WTC11 (cell line): ENCODE data around the gene MAP4K4. TPM values are rescaled to one million over a fixed set of nuclear protein-coding genes. Genes with fewer than 3 reads are reported as not detected.

Experiments used
- ATAC-seq: fragments of 200-7000 bp; cut with Tn5 transposase; 2 replicates; pipeline ENCODE4 v1.10.0; 2021; ENCODE audit warnings: mild to moderate bottlenecking, moderate library complexity
- CTCF ChIA-PET: fragments of 300-600 bp; sonication (Branson Sonifier 250); formaldehyde crosslinking; loops from one replicate; lab custom pipeline; 2021; ENCODE audit warnings: antibody characterized with exemption; lab: Charles Lee
- POLR2A ChIA-PET: fragments of 350-600 bp; sonication (Branson Sonifier 250); formaldehyde crosslinking; loops from one replicate; lab custom pipeline; 2021; ENCODE audit warnings: antibody characterized with exemption; lab: Charles Lee
- DNase-seq: peaks from one replicate; pipeline ENCODE4 v3.0.0; 2021; ENCODE audit warnings: low spot score
- H3K27ac Mint-ChIP-seq: 2 replicates; pipeline ENCODE4 v1.8.0; 2021; ENCODE audit warnings: mixed read lengths
- H3K27me3 Mint-ChIP-seq: 2 replicates; pipeline ENCODE4 v1.8.0; 2021; ENCODE audit warnings: low read depth, mild to moderate bottlenecking, moderate library complexity, mixed read lengths
- H3K36me3 Mint-ChIP-seq: 2 replicates; pipeline ENCODE4 v1.8.0; 2021; ENCODE audit warnings: mixed read lengths
- H3K4me1 Mint-ChIP-seq: 2 replicates; pipeline ENCODE4 v1.8.0; 2022; ENCODE audit warnings: mixed read lengths
- H3K4me3 Mint-ChIP-seq: 2 replicates; pipeline ENCODE4 v1.8.0; 2021; ENCODE audit warnings: mild to moderate bottlenecking, moderate library complexity, mixed read lengths
- H3K9me3 Mint-ChIP-seq: 2 replicates; pipeline ENCODE4 v1.8.0; 2021; ENCODE audit warnings: mixed read lengths
- CBFB ChIP-seq: sonication (generic); formaldehyde crosslinking; IDR thresholded peaks from 2 replicates; pipeline ENCODE4 v1.8.1; 2022; ENCODE audit warnings: mild to moderate bottlenecking, low read depth, missing genetic modification reagents
- GABPB1 ChIP-seq: sonication (generic); formaldehyde crosslinking; IDR thresholded peaks from 2 replicates; pipeline ENCODE4 v1.8.1; 2023; ENCODE audit warnings: mild to moderate bottlenecking, missing genetic modification reagents
- JAZF1 ChIP-seq: fragments of 250-450 bp; sonication (Bioruptor Pico); IDR thresholded peaks from 2 replicates; pipeline ENCODE4 v1.9.0; 2021; ENCODE audit warnings: moderate library complexity, mild to moderate bottlenecking, inconsistent platforms
- MXD4 ChIP-seq: fragments of 250-450 bp; sonication (Bioruptor Pico); IDR thresholded peaks from 2 replicates; pipeline ENCODE4 v1.8.0; 2021; ENCODE audit warnings: mild to moderate bottlenecking, moderate library complexity, borderline replicate concordance
- MYBL2 ChIP-seq: sonication (generic); formaldehyde crosslinking; IDR thresholded peaks from 2 replicates; pipeline ENCODE4 v1.8.1; 2023; ENCODE audit warnings: mild to moderate bottlenecking, moderate library complexity, missing genetic modification reagents
- OVOL2 ChIP-seq: fragments of 250-450 bp; sonication (Bioruptor Pico); IDR thresholded peaks from 2 replicates; pipeline ENCODE4 v1.9.0; 2021; ENCODE audit warnings: mild to moderate bottlenecking, borderline replicate concordance
- SMAD4 ChIP-seq: sonication (generic); formaldehyde crosslinking; IDR thresholded peaks from 2 replicates; pipeline ENCODE4 v1.8.0; 2022; ENCODE audit warnings: mild to moderate bottlenecking, missing genetic modification reagents
- TEAD4 ChIP-seq: sonication (generic); formaldehyde crosslinking; IDR thresholded peaks from 2 replicates; pipeline ENCODE4 v1.8.0; 2022; ENCODE audit warnings: mild to moderate bottlenecking, missing genetic modification reagents
- ZBTB21 ChIP-seq: sonication (generic); formaldehyde crosslinking; IDR thresholded peaks from 2 replicates; pipeline ENCODE4 v1.8.1; 2023; ENCODE audit warnings: mild to moderate bottlenecking, missing genetic modification reagents, borderline replicate concordance
- total RNA-seq: library from RNA; stranded (reverse); gene quantifications from 3 replicates; pipeline ENCODE4 v1.2.3, GENCODE V29; 2021
- TF ChIP-seq, protein P1 (sequence below): sonication (generic); formaldehyde crosslinking; IDR thresholded peaks from 2 replicates; pipeline ENCODE4 v1.8.1; 2023; ENCODE audit warnings: mild to moderate bottlenecking, missing genetic modification reagents
- TF ChIP-seq, protein P2 (sequence below): fragments of 250-450 bp; sonication (Bioruptor Pico); IDR thresholded peaks from 2 replicates; pipeline ENCODE4 v1.8.0; 2021; ENCODE audit warnings: mild to moderate bottlenecking
- TF ChIP-seq, protein P3 (sequence below): sonication (generic); formaldehyde crosslinking; IDR thresholded peaks from 2 replicates; pipeline ENCODE4 v1.8.0; 2022; ENCODE audit warnings: mild to moderate bottlenecking, missing genetic modification reagents
- TF ChIP-seq, protein P4 (sequence below): fragments of 250-450 bp; sonication (Bioruptor Pico); conservative IDR thresholded peaks from 2 replicates; pipeline ENCODE4 v1.9.0; 2021; ENCODE audit warnings: mild to moderate bottlenecking
- TF ChIP-seq, protein P5 (sequence below): sonication (generic); formaldehyde crosslinking; IDR thresholded peaks from 2 replicates; pipeline ENCODE4 v1.8.1; 2022; ENCODE audit warnings: missing genetic modification reagents, borderline replicate concordance

MAP4K4 gene
- total RNA-seq, 1 experiment from 2014 or later, result 112 TPM

DNA sequence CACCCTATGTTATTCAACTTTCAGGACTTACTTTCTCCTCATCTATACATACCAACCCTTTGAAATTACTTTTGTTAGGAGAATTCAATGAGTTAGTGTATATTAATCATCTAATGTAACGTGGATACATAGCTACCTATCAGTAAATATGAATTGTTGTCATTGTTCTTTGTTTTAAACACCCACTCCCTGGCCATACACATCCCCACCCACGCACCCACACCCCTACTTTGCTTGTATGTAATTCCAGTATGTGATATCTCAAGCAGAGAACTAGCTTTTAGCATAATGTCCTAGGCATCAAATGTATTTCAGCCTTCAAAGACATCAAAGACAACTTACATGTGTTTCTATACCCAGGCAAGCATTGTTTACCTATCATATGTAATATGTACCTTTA is 129.2 kb downstream of the MAP4K4 start:
- POLR2A ChIA-PET, result no interaction called here
- no peaks in the 10 kb centered on the region for H3K9me3 Mint-ChIP-seq
- H3K27ac Mint-ChIP-seq, result no peak overlapping the region
- TF ChIP-seq, protein P1, sequence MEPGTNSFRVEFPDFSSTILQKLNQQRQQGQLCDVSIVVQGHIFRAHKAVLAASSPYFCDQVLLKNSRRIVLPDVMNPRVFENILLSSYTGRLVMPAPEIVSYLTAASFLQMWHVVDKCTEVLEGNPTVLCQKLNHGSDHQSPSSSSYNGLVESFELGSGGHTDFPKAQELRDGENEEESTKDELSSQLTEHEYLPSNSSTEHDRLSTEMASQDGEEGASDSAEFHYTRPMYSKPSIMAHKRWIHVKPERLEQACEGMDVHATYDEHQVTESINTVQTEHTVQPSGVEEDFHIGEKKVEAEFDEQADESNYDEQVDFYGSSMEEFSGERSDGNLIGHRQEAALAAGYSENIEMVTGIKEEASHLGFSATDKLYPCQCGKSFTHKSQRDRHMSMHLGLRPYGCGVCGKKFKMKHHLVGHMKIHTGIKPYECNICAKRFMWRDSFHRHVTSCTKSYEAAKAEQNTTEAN (CRISPR knock-in tag), result no peak
- ATAC-seq, result no peak
- H3K27me3 Mint-ChIP-seq, result no peaks in the 10 kb centered on the region
- no peak for DNase-seq
- H3K4me3 Mint-ChIP-seq, result no peak overlapping the region
- H3K36me3 Mint-ChIP-seq, result peaks cover 21% of the 10 kb centered on the region
- H3K4me1 Mint-ChIP-seq, result peaks cover 23% of the 10 kb centered on the region
- CTCF ChIA-PET, result no interaction called here

DNA sequence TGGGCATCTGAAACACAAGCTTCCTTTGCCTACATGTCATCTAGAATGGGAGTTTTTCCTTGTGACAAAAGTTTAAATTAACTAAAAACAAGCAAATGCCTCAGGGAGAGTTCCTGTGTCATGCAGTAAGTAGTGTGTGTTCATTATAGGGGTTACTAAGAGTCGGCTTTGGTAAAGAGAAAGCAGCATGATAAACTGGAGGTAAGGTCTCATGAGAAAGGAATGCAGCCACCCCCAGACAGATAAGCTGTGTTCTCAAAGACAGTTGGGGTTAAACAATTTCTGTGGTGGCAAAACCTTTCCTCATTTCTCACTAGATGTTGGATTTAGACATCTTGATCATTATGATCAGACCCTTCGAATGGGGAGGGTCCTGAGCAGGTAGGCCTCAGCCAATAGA is 129.7 kb downstream of the MAP4K4 start:
- TF ChIP-seq, protein P2, sequence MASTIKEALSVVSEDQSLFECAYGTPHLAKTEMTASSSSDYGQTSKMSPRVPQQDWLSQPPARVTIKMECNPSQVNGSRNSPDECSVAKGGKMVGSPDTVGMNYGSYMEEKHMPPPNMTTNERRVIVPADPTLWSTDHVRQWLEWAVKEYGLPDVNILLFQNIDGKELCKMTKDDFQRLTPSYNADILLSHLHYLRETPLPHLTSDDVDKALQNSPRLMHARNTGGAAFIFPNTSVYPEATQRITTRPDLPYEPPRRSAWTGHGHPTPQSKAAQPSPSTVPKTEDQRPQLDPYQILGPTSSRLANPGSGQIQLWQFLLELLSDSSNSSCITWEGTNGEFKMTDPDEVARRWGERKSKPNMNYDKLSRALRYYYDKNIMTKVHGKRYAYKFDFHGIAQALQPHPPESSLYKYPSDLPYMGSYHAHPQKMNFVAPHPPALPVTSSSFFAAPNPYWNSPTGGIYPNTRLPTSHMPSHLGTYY (CRISPR knock-in tag), result no peak
- TF ChIP-seq JAZF1 (CRISPR knock-in tag) (no peak), MXD4 (CRISPR knock-in tag) (no peak), MYBL2 (no peak), SMAD4 (no peak)
- TF ChIP-seq, protein P3, sequence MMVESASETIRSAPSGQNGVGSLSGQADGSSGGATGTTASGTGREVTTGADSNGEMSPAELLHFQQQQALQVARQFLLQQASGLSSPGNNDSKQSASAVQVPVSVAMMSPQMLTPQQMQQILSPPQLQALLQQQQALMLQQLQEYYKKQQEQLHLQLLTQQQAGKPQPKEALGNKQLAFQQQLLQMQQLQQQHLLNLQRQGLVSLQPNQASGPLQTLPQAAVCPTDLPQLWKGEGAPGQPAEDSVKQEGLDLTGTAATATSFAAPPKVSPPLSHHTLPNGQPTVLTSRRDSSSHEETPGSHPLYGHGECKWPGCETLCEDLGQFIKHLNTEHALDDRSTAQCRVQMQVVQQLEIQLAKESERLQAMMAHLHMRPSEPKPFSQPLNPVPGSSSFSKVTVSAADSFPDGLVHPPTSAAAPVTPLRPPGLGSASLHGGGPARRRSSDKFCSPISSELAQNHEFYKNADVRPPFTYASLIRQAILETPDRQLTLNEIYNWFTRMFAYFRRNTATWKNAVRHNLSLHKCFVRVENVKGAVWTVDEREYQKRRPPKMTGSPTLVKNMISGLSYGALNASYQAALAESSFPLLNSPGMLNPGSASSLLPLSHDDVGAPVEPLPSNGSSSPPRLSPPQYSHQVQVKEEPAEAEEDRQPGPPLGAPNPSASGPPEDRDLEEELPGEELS, result no peak
- TF ChIP-seq, protein P4, sequence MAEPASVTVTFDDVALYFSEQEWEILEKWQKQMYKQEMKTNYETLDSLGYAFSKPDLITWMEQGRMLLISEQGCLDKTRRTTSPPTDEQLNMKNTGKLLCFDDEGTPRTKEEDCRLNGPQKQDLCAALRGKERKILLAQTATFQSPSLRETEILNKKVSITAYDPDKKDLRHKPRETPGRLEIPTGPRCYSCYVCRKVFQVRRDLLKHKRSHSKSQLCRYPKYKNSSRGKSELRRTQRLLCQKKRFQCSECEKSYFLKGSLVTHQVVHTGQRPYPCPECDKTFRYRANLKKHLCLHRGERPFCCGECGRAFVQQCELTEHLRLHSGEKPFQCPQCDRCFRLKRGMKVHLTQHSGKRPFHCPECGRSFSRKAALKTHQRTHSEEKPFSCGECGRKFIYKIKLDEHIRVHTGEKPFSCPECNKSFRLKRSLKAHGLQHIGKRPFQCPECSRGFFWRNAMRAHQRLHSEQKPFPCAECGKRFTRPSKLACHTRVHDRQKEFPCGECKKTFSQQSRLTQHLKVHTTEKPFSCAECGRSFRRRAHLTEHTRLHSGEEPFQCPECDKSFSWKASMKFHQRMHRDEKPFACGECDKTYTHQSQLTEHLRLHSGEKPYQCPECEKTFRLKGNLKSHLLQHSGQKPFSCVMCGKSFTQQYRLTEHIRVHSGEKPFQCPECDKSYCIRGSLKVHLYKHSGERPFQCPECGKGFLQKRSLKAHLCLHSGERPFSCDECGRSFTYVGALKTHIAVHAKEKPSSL (CRISPR knock-in tag), result no peak
- TF ChIP-seq, protein P5, sequence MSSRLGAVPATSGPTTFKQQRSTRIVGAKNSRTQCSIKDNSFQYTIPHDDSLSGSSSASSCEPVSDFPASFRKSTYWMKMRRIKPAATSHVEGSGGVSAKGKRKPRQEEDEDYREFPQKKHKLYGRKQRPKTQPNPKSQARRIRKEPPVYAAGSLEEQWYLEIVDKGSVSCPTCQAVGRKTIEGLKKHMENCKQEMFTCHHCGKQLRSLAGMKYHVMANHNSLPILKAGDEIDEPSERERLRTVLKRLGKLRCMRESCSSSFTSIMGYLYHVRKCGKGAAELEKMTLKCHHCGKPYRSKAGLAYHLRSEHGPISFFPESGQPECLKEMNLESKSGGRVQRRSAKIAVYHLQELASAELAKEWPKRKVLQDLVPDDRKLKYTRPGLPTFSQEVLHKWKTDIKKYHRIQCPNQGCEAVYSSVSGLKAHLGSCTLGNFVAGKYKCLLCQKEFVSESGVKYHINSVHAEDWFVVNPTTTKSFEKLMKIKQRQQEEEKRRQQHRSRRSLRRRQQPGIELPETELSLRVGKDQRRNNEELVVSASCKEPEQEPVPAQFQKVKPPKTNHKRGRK, result no peak
- Mint-ChIP-seq H3K27ac (no peak overlapping the region), H3K4me1 (peaks cover 23% of the 10 kb centered on the region), H3K27me3 (no peaks in the 10 kb centered on the region), H3K9me3 (no peaks in the 10 kb centered on the region), H3K4me3 (no peak overlapping the region), H3K36me3 (peaks cover 21% of the 10 kb centered on the region)
- POLR2A ChIA-PET, result no interaction called here
- DNase-seq (no peak), ATAC-seq (no peak)
- CTCF ChIA-PET, result no interaction called here

DNA sequence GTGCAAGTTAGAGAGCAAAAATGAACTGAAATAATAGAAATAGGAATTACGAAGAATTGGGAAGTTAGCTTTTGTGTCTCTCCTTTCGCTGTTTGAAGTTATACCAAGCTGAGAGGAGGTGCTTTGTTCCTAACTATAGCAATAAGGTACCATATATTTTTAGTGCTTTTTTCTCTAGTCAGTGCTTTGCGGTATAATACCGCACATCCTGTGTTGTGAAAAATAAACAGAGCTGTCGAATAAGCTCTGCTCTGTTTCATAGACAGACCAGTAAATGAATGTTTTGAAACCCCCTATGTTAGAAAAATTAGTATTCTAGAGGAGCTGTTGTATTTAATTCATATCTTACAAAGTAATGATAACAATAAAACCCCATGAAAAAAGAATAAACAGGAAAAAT is 130.8 kb downstream of the MAP4K4 start:
- Mint-ChIP-seq H3K27ac (no peak overlapping the region), H3K36me3 (peaks cover 21% of the 10 kb centered on the region), H3K4me1 (peaks cover 21% of the 10 kb centered on the region), H3K9me3 (no peaks in the 10 kb centered on the region), H3K4me3 (no peak overlapping the region), H3K27me3 (no peaks in the 10 kb centered on the region)
- ATAC-seq (no peak), DNase-seq (no peak)
- CTCF ChIA-PET, result interaction anchor here (0.6 to 1.3 kb wide), 3 partner anchors 57 to 486 kb away, joined by 3 read pairs; no protein-coding TSS in a partner anchor
- POLR2A ChIA-PET, result no interaction called here
- TF ChIP-seq, protein P1 (CRISPR knock-in tag), result no peak
- TF ChIP-seq CBFB (CRISPR knock-in tag) (no peak), OVOL2 (no peak), ZBTB21 (no peak), GABPB1 (no peak), TEAD4 (no peak), MXD4 (CRISPR knock-in tag) (no peak)
